Thoracic aorta (tissue), 2 donors: ENCODE results near the gene GPR62. TPM values are rescaled to one million over a fixed set of nuclear protein-coding genes. Genes with fewer than 3 reads are reported as not detected.

Source experiments
- ATAC-seq: fragments of 150-250 bp; one replicate; pipeline ENCODE4 v1.8.0; 2017; ENCODE audit warnings: low read depth; ENCODE audit not compliant: insufficient number of reproducible peaks, low FRiP score
- DNase-seq: peaks from one replicate; pipeline ENCODE4 v3.0.0-alpha.2; 2020; ENCODE audit warnings: low spot score
- H3K27ac ChIP-seq, 2 donors: fragments of 200-600 bp; sonication (generic); 1 replicate in 1 of 2; 2 replicates in 1 of 2; pipeline ENCODE4 v1.5.1; 2016; ENCODE audit warnings: mild to moderate bottlenecking in 2 of 2, moderate library complexity in 2 of 2
- H3K27me3 ChIP-seq: fragments of 200-600 bp; sonication (generic); replicated peaks from 2 replicates; pipeline ENCODE4 v1.6.0; 2016; ENCODE audit warnings: mild to moderate bottlenecking; ENCODE audit not compliant: insufficient read depth
- H3K36me3 ChIP-seq: fragments of 200-600 bp; sonication (generic); one replicate; pipeline ENCODE4 v1.5.1; 2016
- H3K4me1 ChIP-seq, 2 donors: fragments of 200-600 bp; sonication (generic); 1 replicate in 1 of 2; 2 replicates in 1 of 2; pipeline versions ENCODE4 v1.5.1 to v1.6.0; 2016; ENCODE audit warnings: low read depth in 2 of 2, mild to moderate bottlenecking in 1 of 2; ENCODE audit not compliant: control insufficient read depth in 1 of 2
- H3K4me3 ChIP-seq: fragments of 200-600 bp; sonication (generic); 2 replicates; pipeline ENCODE4 v1.5.1; 2016; ENCODE audit warnings: mild to moderate bottlenecking
- H3K9me3 ChIP-seq: fragments of 200-600 bp; sonication (generic); 2 replicates; pipeline ENCODE4 v1.5.1; 2016
- total RNA-seq, 2 donors: library from RNA; depleted of rRNA; stranded (reverse); fragments of >200 nt; gene quantifications; one replicate each; pipeline versions ENCODE4 v1.1.0 to v1.2.3, GENCODE V29; 2016
- TF ChIP-seq, protein P1 (sequence below): fragments of 200-600 bp; sonication (generic); IDR thresholded peaks from one replicate; pipeline ENCODE4 v1.5.1; 2019; ENCODE audit warnings: antibody characterized with exemption

Gene GPR62
- total RNA-seq, 2 donors from 2014 or later: not detected

DNA sequence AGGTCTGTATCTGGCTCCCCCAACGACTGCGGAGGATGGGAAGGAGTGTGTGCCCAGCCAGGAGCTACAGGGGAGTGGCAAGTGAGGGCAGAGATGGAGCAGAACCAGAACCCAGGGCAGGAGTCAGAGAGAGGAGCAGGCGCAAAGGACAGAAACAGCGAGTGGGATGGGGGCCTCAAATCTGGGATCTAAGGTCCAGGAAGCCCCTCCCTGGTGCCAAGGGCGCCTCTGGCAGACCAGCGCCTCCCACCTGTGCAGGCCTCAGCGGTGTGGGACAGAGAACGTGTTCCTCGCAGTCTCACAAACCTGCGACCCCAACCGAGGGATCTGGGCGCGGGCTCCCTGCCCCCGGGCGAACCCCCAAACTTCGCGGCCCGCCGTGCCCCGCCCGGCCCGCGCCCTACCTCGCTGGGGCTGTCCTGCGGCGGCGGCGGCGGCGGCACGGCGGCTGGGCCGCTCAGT is 11.8 kb downstream of the GPR62 start:
- Histone ChIP-seq H3K4me1 (peaks cover 35 to 57% of the 10 kb centered on the region in 2 donors), H3K36me3 (no peaks in the 10 kb centered on the region), H3K27me3 (no peaks in the 10 kb centered on the region), H3K4me3 (peak overlapping the region; percentile 98), H3K27ac (peak overlapping the region; percentile 91 to 95), H3K9me3 (no peaks in the 10 kb centered on the region)
- DNase-seq (no peak), ATAC-seq (no peak)
- TF ChIP-seq, protein P1, sequence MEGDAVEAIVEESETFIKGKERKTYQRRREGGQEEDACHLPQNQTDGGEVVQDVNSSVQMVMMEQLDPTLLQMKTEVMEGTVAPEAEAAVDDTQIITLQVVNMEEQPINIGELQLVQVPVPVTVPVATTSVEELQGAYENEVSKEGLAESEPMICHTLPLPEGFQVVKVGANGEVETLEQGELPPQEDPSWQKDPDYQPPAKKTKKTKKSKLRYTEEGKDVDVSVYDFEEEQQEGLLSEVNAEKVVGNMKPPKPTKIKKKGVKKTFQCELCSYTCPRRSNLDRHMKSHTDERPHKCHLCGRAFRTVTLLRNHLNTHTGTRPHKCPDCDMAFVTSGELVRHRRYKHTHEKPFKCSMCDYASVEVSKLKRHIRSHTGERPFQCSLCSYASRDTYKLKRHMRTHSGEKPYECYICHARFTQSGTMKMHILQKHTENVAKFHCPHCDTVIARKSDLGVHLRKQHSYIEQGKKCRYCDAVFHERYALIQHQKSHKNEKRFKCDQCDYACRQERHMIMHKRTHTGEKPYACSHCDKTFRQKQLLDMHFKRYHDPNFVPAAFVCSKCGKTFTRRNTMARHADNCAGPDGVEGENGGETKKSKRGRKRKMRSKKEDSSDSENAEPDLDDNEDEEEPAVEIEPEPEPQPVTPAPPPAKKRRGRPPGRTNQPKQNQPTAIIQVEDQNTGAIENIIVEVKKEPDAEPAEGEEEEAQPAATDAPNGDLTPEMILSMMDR: no peak

DNA sequence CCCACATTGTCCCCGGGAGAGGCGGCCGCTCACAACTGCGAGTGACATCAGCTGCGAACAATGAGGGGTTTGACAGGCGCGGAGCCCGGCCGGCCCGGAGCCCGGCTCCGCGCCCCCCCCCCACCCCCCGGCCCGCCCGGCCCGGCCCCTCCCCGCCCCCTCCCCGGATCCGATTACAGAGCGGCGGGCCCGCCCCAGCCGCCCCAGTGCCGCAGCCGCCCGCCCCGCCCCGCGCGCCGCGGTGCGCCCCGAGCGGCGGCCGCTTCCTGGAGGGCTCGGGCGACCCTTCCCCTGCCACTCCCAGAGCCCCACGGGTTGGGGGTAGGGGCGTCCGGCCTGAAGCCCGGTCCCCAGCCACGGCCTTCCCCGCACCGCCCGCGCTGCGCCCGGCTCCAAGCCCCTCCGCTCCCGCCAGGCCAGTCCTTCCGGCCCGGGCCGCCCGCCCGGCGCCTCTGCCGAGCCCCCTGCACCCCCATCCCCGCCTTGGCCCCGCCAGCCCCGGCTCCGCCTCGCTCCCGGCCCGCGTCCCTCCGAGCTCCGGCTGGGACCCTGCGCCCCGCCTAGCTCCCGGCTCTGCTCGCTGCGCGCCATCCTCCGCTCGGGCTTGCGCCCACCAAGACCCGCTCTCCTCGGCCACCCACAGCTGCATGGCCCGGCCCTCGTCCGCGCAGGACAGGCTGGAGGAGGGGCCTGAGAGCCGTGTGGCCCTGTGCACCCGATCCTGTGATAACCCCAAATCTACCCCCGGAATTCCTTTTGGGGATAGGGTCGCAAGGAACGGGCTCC is 12.4 kb downstream of the GPR62 start, which contains the start of gene PCBP4:
TSS of gene PCBP4 (minus strand) at position 71 of the 786 bp plus-strand sequence. CDS start 6,214 bp downstream, outside the sequence.
- Histone ChIP-seq H3K9me3 (no peaks in the 10 kb centered on the region), H3K36me3 (no peaks in the 10 kb centered on the region), H3K4me1 (peaks cover 35 to 51% of the 10 kb centered on the region in 2 donors), H3K4me3 (peak within 1 kb of the TSS; percentile 98), H3K27ac (peak within 1 kb of the TSS; percentile 91 to 98), H3K27me3 (no peaks in the 10 kb centered on the region)
- DNase-seq (no peak), ATAC-seq (peak; percentile 67)
- TF ChIP-seq, protein P1: no peak

DNA sequence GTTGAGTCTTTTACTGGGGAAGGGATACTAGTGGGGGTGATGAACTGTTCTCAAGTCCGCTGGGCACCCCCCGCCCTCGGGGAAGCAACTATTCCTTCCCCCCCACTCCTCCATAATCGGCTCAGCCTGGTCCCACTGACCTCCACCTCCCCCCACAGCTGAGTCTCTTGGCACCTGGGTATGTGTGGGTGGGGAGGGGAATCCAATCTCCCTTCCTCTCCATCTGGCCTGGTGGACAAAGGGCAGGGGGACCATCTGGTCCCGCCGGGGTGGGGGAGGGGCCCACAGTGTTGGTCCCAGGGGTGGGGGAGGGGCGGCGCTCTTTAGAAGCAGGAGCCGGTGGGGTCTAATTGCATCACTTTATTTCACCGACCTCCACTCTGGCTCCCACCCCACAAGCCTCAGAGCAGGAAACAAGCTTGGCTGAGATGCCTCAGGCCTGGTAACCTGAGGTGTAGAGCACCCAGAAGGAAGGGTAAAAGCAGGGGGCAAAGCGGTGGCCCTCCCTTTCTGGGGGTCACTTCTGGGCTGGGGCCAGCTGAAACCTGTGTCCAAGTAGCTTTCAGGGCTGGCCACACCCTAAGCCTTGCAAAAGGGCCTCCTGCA is 13.1 kb downstream of the GPR62 start:
- H3K9me3 ChIP-seq: no peaks in the 10 kb centered on the region
- H3K4me3 ChIP-seq: peak overlapping the region; percentile 98
- peaks cover 35 to 49% of the 10 kb centered on the region in 2 donors for H3K4me1 ChIP-seq
- no peak for ATAC-seq
- H3K27ac ChIP-seq: peak overlapping the region; percentile 90 to 98
- no peaks in the 10 kb centered on the region for H3K27me3 ChIP-seq
- DNase-seq: no peak
- H3K36me3 ChIP-seq: no peaks in the 10 kb centered on the region
- TF ChIP-seq, protein P1: no peak

DNA sequence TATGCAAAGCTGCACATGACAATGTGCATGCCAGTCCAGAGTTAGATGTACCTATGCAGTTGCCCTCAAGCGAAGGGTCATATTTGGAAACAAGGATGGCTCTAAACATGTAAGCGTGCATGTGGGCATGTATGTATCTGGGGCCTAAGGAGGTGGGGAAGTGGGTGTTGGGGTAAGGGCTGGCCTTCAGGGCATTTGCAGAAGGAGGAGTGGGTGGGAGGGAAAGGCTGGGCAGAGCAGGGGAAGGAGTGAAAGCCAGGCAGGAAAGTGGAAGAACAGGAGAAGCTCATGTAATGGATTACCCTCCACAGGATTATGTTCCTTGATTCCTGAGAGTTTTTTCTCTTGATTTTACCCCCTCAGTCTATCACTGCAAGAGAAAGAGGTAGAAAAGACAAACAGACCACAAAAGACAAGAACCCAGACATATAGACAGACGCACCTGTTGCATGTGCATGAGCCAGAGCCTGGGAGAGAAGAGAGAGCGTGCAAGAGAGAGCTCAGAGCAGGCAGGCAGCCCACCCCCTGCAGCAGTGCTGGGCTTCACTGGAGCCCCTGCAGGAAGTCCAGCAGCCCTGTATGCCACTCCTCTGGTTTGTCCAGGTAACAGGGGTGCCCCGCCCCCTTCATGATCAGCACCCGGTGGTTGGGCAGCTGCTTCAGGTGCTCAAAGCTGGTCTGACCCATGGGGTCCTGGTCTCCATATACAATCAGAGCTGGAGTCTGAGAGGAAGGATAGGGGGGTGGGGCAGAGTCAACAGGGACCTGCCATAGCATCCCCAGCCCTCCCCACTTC is 13.9 kb downstream of the GPR62 start:
- Histone ChIP-seq H3K4me3 (no peak overlapping the region), H3K4me1 (peaks cover 33 to 44% of the 10 kb centered on the region in 2 donors), H3K36me3 (no peaks in the 10 kb centered on the region), H3K9me3 (no peaks in the 10 kb centered on the region), H3K27me3 (no peaks in the 10 kb centered on the region), H3K27ac (no peak overlapping the region)
- TF ChIP-seq, protein P1: no peak
- DNase-seq (no peak), ATAC-seq (no peak)
